Ascending aorta (tissue), 2 donors: ENCODE data around the gene THAP7. TPM values are rescaled to one million over a fixed set of nuclear protein-coding genes. Genes with fewer than 3 reads are reported as not detected.

ENCODE experiments used
- DNase-seq, 2 donors: peaks; one replicate each; pipeline ENCODE4 v3.0.0-alpha.2; 2019; ENCODE audit warnings: low spot score in 2 of 2
- H3K27ac ChIP-seq, 2 donors: fragments of 200-600 bp; sonication (generic); one replicate each; pipeline ENCODE4 v1.5.1; 2016 to 2017; ENCODE audit warnings: mild to moderate bottlenecking in 1 of 2
- H3K27me3 ChIP-seq: fragments of 200-600 bp; sonication (generic); one replicate; pipeline ENCODE4 v1.5.1; 2017
- H3K36me3 ChIP-seq, 2 donors: fragments of 200-600 bp; sonication (generic); one replicate each; pipeline ENCODE4 v1.5.1; 2016
- H3K4me1 ChIP-seq, 2 donors: fragments of 200-600 bp; sonication (generic); one replicate each; pipeline ENCODE4 v1.5.1; 2016 to 2017; ENCODE audit warnings: mild to moderate bottlenecking in 1 of 2
- H3K4me3 ChIP-seq, 2 donors: fragments of 200-600 bp; sonication (generic); one replicate each; pipeline ENCODE4 v1.5.1; 2016 to 2017; ENCODE audit warnings: mild to moderate bottlenecking in 1 of 2
- H3K9me3 ChIP-seq, 2 donors: fragments of 200-600 bp; sonication (generic); one replicate each; pipeline ENCODE4 v1.5.1; 2016
- CTCF ChIP-seq, 3 experiments: fragments of 200-600 bp in 2 of 3; fragments of 450-650 bp in 1 of 3; sonication (generic) in 2 of 3; IDR thresholded peaks; one replicate each; pipeline ENCODE4 v1.5.1; 2016 to 2019; ENCODE audit warnings: antibody characterized with exemption in 3 of 3, mild to moderate bottlenecking in 1 of 3, moderate library complexity in 1 of 3
- intact Hi-C: fragments of 100-400 bp; cut with DNase I; formaldehyde crosslinking; loops from one replicate; pipeline ENCODE4 v1.15.1; 2023
- total RNA-seq: library from RNA; depleted of rRNA; stranded (reverse); fragments of >200 nt; gene quantifications from one replicate; pipeline ENCODE4 v1.1.0, GENCODE V29; 2016

The THAP7 gene
- total RNA-seq, 1 donor from 2014 or later, result 37.9 TPM

- Histone ChIP-seq H3K9me3 (no peaks in the 10 kb centered on the region), H3K27ac (peak overlapping the region; percentile 73 to 85), H3K4me3 (peak overlapping the region; percentile 74 to 90), H3K36me3 (peaks cover 18 to 26% of the 10 kb centered on the region in 2 donors), H3K4me1 (peaks cover 11 to 23% of the 10 kb centered on the region in 2 donors), H3K27me3 (no peaks in the 10 kb centered on the region)
- no peak for DNase-seq
- no peak for TF ChIP-seq CTCF (IDR thresholded peaks at IDR 0.05)
- intact Hi-C loops, result loop anchor here (2.0 to 10.0 kb wide), 3 partner anchors 34 to 662 kb away; partner anchors contain the start of genes P2RX6, PI4KA, SDF2L1 and SNAP29
Observed at GRCh38 chr22:20983081-20983771, 18.7 kb downstream of the THAP7 start.

DNA sequence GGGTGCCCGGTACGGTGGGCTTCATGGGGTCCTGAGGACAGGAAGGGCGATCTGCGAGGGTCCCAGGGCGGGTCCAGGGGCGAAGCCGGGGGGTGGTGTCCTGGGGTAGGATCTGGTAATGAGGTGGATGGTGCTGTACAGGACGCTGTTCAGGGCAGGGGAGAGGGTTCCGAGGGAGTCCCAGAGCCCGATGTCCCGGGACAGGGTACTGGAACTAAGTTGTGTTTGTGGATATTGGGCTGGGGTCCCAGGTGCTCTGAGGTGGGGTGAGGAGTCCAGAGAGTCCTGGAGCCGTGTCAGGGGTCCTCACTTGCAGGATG lies 19.4 kb downstream of the THAP7 start:
- DNase-seq, result no peak
- TF ChIP-seq CTCF (IDR thresholded peaks at IDR 0.05), result no peak
- intact Hi-C loops, result loop anchor here (1.0 to 10.0 kb wide), 4 partner anchors 20 to 662 kb away; partner anchors contain the start of genes P2RX6, PI4KA, SDF2L1 and SNAP29
- Histone ChIP-seq H3K9me3 (no peaks in the 10 kb centered on the region), H3K4me3 (peak overlapping the region; percentile 74 to 90), H3K36me3 (peaks cover 12 to 20% of the 10 kb centered on the region in 2 donors), H3K4me1 (peaks cover 11 to 23% of the 10 kb centered on the region in 2 donors), H3K27me3 (no peaks in the 10 kb centered on the region), H3K27ac (peak overlapping the region; percentile 73 to 85)

DNA sequence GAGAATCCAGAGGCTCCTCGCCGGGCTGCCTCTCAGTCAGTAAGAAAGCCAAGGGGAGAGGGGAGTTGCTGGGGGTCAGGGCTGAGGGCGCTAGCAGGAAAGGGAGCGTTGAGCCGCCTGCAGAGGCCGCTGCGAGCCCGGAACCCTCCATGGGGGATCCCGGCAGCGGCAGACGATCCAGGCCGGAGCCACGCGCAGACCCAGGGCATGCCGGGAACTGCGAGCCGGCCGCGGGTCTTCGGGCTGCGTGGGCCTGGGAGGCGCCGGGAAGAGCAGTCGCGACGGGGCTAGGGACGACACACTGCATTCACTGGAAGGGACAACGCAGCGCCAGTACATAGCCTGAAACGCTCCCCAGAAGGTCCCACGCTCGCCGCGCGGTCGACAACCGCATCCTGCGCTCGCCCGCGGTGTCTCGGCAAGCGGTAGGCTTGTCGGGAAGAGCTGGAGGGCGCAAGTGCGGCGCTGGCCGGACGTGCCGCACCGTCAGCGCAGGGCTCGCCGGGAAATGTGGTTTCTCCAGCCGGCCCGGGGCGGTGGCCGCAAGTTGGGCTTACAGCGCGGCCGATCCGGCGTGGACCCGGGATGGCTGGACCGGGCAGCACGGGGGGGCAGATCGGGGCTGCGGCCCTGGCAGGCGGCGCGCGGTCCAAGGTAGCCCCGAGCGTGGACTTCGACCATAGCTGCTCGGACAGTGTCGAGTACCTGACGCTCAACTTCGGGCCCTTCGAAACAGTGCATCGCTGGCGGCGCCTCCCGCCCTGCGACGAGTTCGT lies 19.9 kb downstream of the THAP7 start, which contains the start of gene LZTR1:
Gene LZTR1, plus strand, starts transcription at position 511 of the 776 bp plus-strand sequence. Its CDS starts 75 bp downstream, at position 586.
- Histone ChIP-seq H3K27me3 (no peaks in the 10 kb centered on the region), H3K9me3 (no peaks in the 10 kb centered on the region), H3K27ac (peak within 1 kb of the TSS; percentile 73 to 85), H3K4me3 (peak within 1 kb of the TSS; percentile 74 to 90), H3K4me1 (peaks cover 11 to 23% of the 10 kb centered on the region in 2 donors), H3K36me3 (peaks cover 7 to 15% of the 10 kb centered on the region in 2 donors)
- TF ChIP-seq CTCF (IDR thresholded peaks at IDR 0.05), result peak; percentile 42 to 57 (median 49)
- peak in 1 of 2 donors; percentile 88 for DNase-seq
- intact Hi-C loops, result loop anchor here (1.0 to 10.0 kb wide), 5 partner anchors 20 to 663 kb away; partner anchors contain the start of genes CRKL, P2RX6, PI4KA and SDF2L1

DNA sequence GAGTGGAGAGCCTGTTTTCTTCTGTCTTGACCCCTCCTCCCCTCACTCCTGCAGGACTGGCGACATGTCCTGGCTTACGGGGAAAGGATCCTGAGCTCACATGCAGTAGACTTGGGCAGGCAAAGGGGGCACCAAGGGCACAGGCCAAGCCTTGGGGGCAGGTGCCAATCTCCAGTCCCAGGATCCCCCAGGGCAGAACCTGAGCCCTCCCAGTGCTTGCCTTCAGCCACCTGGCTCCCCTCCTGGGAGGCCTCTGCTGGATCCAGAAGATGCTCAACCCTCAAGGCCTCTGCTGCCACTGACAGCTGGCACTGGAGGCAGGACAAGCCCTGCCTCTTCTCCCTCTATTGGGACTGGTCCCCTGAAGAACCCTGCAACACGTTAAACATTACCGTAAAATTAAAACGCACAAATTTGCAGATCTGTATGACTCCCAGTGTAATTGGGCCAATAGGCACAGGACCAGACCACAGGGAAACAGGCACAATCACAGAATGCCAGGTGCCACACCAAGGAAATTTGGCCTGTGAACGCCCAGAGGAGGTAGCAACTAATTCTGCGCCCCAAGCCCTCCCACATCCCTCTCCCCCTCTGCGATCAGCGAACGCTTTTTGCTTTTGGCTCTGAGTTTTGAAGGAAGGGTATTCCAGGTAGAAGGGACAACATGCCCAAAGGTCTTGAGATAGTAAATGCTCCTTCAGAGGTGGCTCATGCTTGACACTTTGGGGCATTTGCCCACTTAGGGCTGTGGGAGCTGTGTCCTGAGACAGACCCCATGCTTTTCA lies 20.8 kb downstream of the THAP7 start:
- intact Hi-C loops, result loop anchor here (1.0 to 10.0 kb wide), 3 partner anchors 36 to 664 kb away; partner anchors contain the start of genes CRKL, P2RX6 and SDF2L1
- TF ChIP-seq CTCF (IDR thresholded peaks at IDR 0.05), result no peak
- peak overlapping the region; percentile 73 to 85 for H3K27ac ChIP-seq
- peaks cover 7 to 8% of the 10 kb centered on the region in 2 donors for H3K36me3 ChIP-seq
- DNase-seq, result no peak
- H3K27me3 ChIP-seq, result no peaks in the 10 kb centered on the region
- H3K9me3 ChIP-seq, result no peaks in the 10 kb centered on the region
- peak overlapping the region; percentile 74 to 90 for H3K4me3 ChIP-seq
- H3K4me1 ChIP-seq, result peaks cover 11 to 23% of the 10 kb centered on the region in 2 donors

DNA sequence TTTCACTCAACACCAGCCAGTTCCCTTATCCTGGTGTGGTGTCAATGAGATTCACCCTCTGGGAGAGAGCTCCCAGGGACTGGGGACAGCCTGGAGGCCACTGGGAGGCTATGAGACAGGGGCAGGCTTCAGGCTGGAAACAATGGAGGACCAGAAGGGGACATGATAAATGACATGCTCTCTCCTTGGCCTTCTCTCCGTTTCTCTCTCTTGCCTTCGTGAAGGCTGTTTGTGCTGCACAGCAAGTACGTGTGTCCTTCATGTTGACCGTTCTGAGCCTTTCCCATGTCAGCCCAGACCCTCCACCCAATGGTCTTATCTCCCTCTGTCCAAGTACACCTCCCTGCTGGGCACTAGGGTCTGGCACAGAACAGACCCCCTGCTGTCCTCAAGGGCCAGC lies 21.4 kb downstream of the THAP7 start:
- no peak overlapping the region for H3K27ac ChIP-seq
- no peaks in the 10 kb centered on the region for H3K27me3 ChIP-seq
- peaks cover 2 to 3% of the 10 kb centered on the region in 2 donors for H3K36me3 ChIP-seq
- no peak for DNase-seq
- no peak for TF ChIP-seq CTCF (IDR thresholded peaks at IDR 0.05)
- intact Hi-C loops, result loop anchor here (5.0 to 10.0 kb wide), 2 partner anchors 37 to 664 kb away; partner anchors contain the start of genes P2RX6 and SDF2L1
- H3K4me1 ChIP-seq, result peaks cover 11 to 23% of the 10 kb centered on the region in 2 donors
- H3K9me3 ChIP-seq, result no peaks in the 10 kb centered on the region
- H3K4me3 ChIP-seq, result no peak overlapping the region
